Neuron (in vitro differentiated cells): ENCODE data around the gene PSD.

Source experiments
- H2AFZ ChIP-seq: one replicate; pipeline ENCODE4 v1.6.1; 2013; ENCODE audit warnings: low read depth, mild to moderate bottlenecking, inconsistent platforms, low read length, moderate library complexity
- H3K27me3 ChIP-seq: one replicate; pipeline ENCODE4 v1.6.1; 2013; ENCODE audit warnings: low read length; ENCODE audit not compliant: insufficient read depth
- H3K36me3 ChIP-seq: one replicate; pipeline ENCODE4 v1.6.1; 2013; ENCODE audit warnings: low read length; ENCODE audit not compliant: insufficient read depth
- H3K4me1 ChIP-seq: one replicate; pipeline ENCODE4 v1.6.1; 2013; ENCODE audit warnings: low read length; ENCODE audit not compliant: insufficient read depth
- H3K4me3 ChIP-seq: 2 replicates; pipeline ENCODE4 v1.5.1; 2013; ENCODE audit warnings: mild to moderate bottlenecking, low read length, moderate library complexity
- H3K9me3 ChIP-seq: one replicate; pipeline ENCODE4 v1.6.1; 2013; ENCODE audit warnings: low read length

Gene PSD

DNA sequence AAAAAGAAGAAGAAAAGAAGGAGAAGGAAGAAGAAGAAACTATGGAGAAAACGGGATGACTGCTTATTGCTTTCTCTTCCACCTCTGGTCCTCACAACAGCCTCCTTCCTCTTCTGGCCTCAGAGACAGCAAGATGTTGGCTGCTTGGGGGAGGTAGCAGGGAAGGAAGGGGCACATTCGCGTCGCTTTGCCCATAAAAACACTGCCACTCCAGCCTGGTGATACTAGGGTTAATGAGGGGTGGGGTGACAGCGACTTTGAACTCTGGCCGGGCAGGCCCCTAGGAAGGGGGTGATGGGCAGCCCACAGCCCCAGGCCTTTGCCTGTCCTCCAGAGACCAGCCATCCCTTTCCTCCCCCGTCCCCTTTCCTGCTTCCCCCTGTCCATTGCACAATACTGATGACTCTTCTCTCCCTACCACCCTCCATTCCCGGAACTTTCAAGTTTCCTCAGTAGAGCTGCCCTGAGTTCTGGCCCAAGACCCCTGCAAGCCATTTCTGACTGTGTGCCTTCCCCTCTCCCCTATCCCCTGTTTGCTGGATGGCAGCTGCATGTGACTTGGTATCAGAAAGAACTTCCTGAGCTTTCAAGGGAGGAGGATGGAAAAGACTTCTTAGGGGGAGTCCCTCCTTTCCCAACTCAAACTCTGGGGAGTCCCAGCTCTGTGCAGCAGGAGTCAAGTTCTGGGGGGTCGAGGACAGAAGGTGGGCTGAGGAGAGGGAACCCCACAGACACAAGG, 16.0 kb upstream of the PSD start:
- Histone ChIP-seq H3K27me3 (peaks cover 2% of the 10 kb centered on the region), H3K36me3 (no peaks in the 10 kb centered on the region), H3K9me3 (no peaks in the 10 kb centered on the region), H3K4me1 (peaks cover 19% of the 10 kb centered on the region), H2AFZ (no peak overlapping the region), H3K4me3 (no peak overlapping the region)

GRCh38 chr10:102433619-102434046, 15.0 kb upstream of the PSD start:
- H3K4me3 ChIP-seq: no peak overlapping the region
- peaks cover 19% of the 10 kb centered on the region for H3K4me1 ChIP-seq
- H3K27me3 ChIP-seq: peaks cover 2% of the 10 kb centered on the region
- no peaks in the 10 kb centered on the region for H3K9me3 ChIP-seq
- H3K36me3 ChIP-seq: no peaks in the 10 kb centered on the region
- H2AFZ ChIP-seq: no peak overlapping the region

- Histone ChIP-seq H3K4me3 (peak within 1 kb of the TSS; percentile 81), H3K36me3 (no peaks in the 10 kb centered on the region), H3K9me3 (no peaks in the 10 kb centered on the region), H3K4me1 (peaks cover 19% of the 10 kb centered on the region), H3K27me3 (no peaks in the 10 kb centered on the region), H2AFZ (peak within 1 kb of the TSS; percentile 44)
Measured at GRCh38 chr10:102432162-102432950, 13.8 kb upstream of the PSD start, which contains the start of gene CUEDC2. Gene CUEDC2 (minus strand): TSS chr10:102432574. CDS start chr10:102425188, 7,386 bp downstream.

- peak overlapping the region; percentile 44 for H2AFZ ChIP-seq
- peaks cover 19% of the 10 kb centered on the region for H3K4me1 ChIP-seq
- no peaks in the 10 kb centered on the region for H3K36me3 ChIP-seq
- H3K27me3 ChIP-seq: no peaks in the 10 kb centered on the region
- H3K4me3 ChIP-seq: peak overlapping the region; percentile 81
- no peaks in the 10 kb centered on the region for H3K9me3 ChIP-seq
Measured at GRCh38 chr10:102431452-102432124, 13.0 kb upstream of the PSD start.

GRCh38 chr10:102429468-102429867, 10.9 kb upstream of the PSD start:
- no peak overlapping the region for H2AFZ ChIP-seq
- H3K27me3 ChIP-seq: no peaks in the 10 kb centered on the region
- H3K9me3 ChIP-seq: no peaks in the 10 kb centered on the region
- H3K4me1 ChIP-seq: peaks cover 23% of the 10 kb centered on the region
- H3K4me3 ChIP-seq: no peak overlapping the region
- peaks cover 3% of the 10 kb centered on the region for H3K36me3 ChIP-seq

DNA sequence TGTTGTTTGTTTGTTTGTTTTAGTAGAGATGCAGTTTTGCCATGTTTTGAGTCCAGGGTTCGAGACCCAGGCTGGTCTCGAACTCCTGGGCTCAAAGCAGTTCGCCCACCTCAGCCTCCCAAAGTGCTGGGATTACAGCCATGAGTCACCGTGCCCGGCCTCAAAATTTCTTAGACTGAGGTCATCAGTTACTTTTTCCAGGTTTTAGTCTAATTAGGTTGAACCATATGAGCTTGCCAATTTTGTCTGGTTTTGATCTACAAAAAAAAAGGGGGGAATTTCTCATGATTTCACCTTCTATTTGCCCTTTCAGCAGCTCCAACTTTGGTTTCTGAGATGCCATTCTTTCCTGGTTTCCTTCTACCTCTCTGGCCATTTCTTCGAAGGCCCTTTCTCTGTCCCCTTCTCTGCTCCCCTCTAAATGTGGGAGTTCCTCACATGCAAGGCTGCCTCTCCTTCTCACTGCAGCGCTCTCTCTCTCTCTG, 8.3 kb upstream of the PSD start:
- Histone ChIP-seq H3K27me3 (no peaks in the 10 kb centered on the region), H3K4me3 (no peak overlapping the region), H3K9me3 (no peaks in the 10 kb centered on the region), H2AFZ (no peak overlapping the region), H3K36me3 (peaks cover 19% of the 10 kb centered on the region), H3K4me1 (peaks cover 26% of the 10 kb centered on the region)

- H3K9me3 ChIP-seq: no peaks in the 10 kb centered on the region
- H3K27me3 ChIP-seq: no peaks in the 10 kb centered on the region
- no peak overlapping the region for H2AFZ ChIP-seq
- peaks cover 19% of the 10 kb centered on the region for H3K36me3 ChIP-seq
- H3K4me1 ChIP-seq: peaks cover 25% of the 10 kb centered on the region
- no peak overlapping the region for H3K4me3 ChIP-seq
Measured at GRCh38 chr10:102425444-102425843, 6.9 kb upstream of the PSD start.

DNA sequence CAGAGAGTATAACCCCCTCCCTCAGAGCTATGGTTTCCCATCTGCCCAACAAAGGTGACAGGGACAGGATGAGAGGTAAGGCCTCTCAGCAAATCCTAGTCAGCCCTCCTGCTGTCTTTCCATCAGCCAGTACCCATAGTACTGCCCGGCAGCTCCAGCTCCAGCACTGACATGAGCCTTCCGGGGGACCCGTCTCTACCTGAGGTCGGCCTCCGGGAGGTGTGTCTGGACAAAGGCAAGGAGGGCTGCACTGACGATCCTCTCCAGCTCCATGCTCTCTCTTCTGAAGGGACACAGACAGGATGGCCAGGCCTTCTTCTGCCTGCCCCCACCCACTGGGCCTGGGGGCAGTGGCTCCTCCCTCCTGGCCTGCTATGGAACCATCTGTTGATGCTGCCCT, 6.3 kb upstream of the PSD start:
- Histone ChIP-seq H3K27me3 (no peaks in the 10 kb centered on the region), H2AFZ (no peak overlapping the region), H3K9me3 (no peaks in the 10 kb centered on the region), H3K36me3 (peaks cover 19% of the 10 kb centered on the region), H3K4me1 (peaks cover 28% of the 10 kb centered on the region), H3K4me3 (no peak overlapping the region)

- no peaks in the 10 kb centered on the region for H3K27me3 ChIP-seq
- no peak overlapping the region for H2AFZ ChIP-seq
- no peak overlapping the region for H3K4me3 ChIP-seq
- H3K9me3 ChIP-seq: no peaks in the 10 kb centered on the region
- peaks cover 19% of the 10 kb centered on the region for H3K36me3 ChIP-seq
- H3K4me1 ChIP-seq: peaks cover 32% of the 10 kb centered on the region
Measured at GRCh38 chr10:102424145-102424544, 5.6 kb upstream of the PSD start.

- Histone ChIP-seq H3K4me3 (no peak overlapping the region), H3K27me3 (no peaks in the 10 kb centered on the region), H2AFZ (no peak overlapping the region), H3K9me3 (no peaks in the 10 kb centered on the region), H3K4me1 (peaks cover 37% of the 10 kb centered on the region), H3K36me3 (peaks cover 19% of the 10 kb centered on the region)
Measured at GRCh38 chr10:102423372-102423968, 4.9 kb upstream of the PSD start.

GRCh38 chr10:102422545-102423129, 4.1 kb upstream of the PSD start:
- H3K27me3 ChIP-seq: no peaks in the 10 kb centered on the region
- H3K36me3 ChIP-seq: peaks cover 19% of the 10 kb centered on the region
- peak overlapping the region; percentile 82 for H3K4me3 ChIP-seq
- no peaks in the 10 kb centered on the region for H3K9me3 ChIP-seq
- H3K4me1 ChIP-seq: peaks cover 45% of the 10 kb centered on the region
- no peak overlapping the region for H2AFZ ChIP-seq

- Histone ChIP-seq H3K4me3 (peak overlapping the region; percentile 82), H3K9me3 (no peaks in the 10 kb centered on the region), H3K27me3 (no peaks in the 10 kb centered on the region), H2AFZ (no peak overlapping the region), H3K36me3 (peaks cover 19% of the 10 kb centered on the region), H3K4me1 (peaks cover 45% of the 10 kb centered on the region)
Measured at GRCh38 chr10:102421757-102422512, 3.4 kb upstream of the PSD start.
